ENCODE measurements around the gene TMEM238.

DNA sequence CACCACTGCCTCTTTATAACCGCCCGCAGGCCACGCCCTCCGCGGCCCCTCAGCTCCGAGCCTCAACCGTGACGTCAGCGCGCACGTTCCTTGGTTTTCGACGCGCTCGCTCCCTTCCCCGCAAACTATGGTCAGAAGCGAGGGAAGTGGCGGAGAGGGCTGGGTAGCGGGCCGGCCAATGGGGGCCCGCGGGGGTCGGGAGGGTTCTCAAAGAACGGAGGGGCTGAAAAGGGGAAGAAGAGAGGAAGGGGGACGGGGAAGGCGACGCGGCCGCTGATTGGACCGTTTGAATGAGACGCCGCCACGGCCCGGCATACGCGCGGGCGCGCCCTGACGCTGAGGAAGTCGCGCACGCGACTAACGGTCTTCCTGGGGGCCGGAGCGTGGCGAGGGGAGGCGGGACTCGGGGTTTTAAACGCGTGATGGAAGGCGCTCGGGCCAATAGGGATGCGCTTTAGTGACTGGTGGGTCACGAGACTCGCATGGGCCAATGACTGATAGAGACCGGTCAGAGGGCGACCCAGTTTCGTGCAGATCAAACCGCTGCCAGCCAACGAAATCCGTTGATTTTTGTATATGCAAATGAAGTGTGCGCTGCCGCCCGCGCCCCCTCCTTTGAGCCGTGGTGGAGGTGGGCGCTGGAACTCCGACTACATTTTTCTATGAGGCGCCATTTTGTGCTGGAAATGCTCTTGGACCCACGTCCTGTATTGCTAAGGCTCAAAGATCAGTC, 23.9 kb upstream of the TMEM238 start:
- TF ChIP-seq POLR2AphosphoS5 (IDR thresholded peaks at IDR 0.05; ENCODE audit: borderline replicate concordance, low read depth, low read length) (no peak), EZH2 (IDR thresholded peaks at IDR 0.05) (no peak)
